Transverse colon (tissue), 4 donors: Measurements from ENCODE around the gene NEK1. TPM values are rescaled to one million over a fixed set of nuclear protein-coding genes. Genes with fewer than 3 reads are reported as not detected.
A peak's percentile ranks its signal among the peaks of the same experiment; 100 is the strongest.

Source experiments
- DNase-seq: peaks from one replicate; pipeline ENCODE4 v3.0.0-alpha.2; 2019
- H3K27ac ChIP-seq, 4 donors: fragments of 200-600 bp; sonication (generic); 2 replicates each; pipeline ENCODE4 v1.5.1; 2016 to 2018; ENCODE audit warnings: inconsistent platforms in 4 of 4
- H3K27me3 ChIP-seq: fragments of 200-600 bp; sonication (generic); 2 replicates; pipeline ENCODE4 v1.5.1; 2017; ENCODE audit warnings: inconsistent platforms
- H3K36me3 ChIP-seq, 4 donors: fragments of 200-600 bp; sonication (generic); 2 replicates each; pipeline ENCODE4 v1.5.1; 2017 to 2019; ENCODE audit warnings: inconsistent platforms in 4 of 4
- H3K4me1 ChIP-seq, 4 donors: fragments of 200-600 bp; sonication (generic); 2 replicates each; pipeline ENCODE4 v1.5.1; 2017 to 2020; ENCODE audit warnings: inconsistent platforms in 4 of 4
- H3K4me3 ChIP-seq, 4 donors: fragments of 200-600 bp; sonication (generic); 1 replicate in 1 of 4; 2 replicates in 3 of 4; pipeline versions ENCODE4 v1.5.1 to v1.6.1; 2017 to 2019; ENCODE audit warnings: inconsistent platforms in 4 of 4
- H3K9me3 ChIP-seq, 2 donors: fragments of 200-600 bp; sonication (generic); 2 replicates each; pipeline ENCODE4 v1.5.1; 2017 to 2019; ENCODE audit warnings: inconsistent platforms in 2 of 2
- CTCF ChIP-seq, 5 experiments: fragments of 200-600 bp in 3 of 5; fragments of 450-650 bp in 2 of 5; sonication (generic) in 3 of 5; IDR thresholded peaks; 1 replicate in 2 of 5; 2 replicates in 3 of 5; pipeline ENCODE4 v1.5.1; 2016 to 2017; ENCODE audit warnings: antibody characterized with exemption in 5 of 5, inconsistent platforms in 3 of 5, mild to moderate bottlenecking in 2 of 5, moderate library complexity in 1 of 5
- EP300 ChIP-seq: sonication (generic); formaldehyde crosslinking; IDR thresholded peaks from one replicate; pipeline ENCODE4 v1.6.1; 2017; ENCODE audit warnings: antibody characterized with exemption, low read depth
- POLR2A ChIP-seq: fragments of 450-650 bp; IDR thresholded peaks from one replicate; pipeline ENCODE4 v1.6.1; 2016; ENCODE audit warnings: antibody characterized with exemption, mild to moderate bottlenecking, moderate library complexity
- POLR2AphosphoS5 ChIP-seq, 3 donors: sonication (generic); formaldehyde crosslinking; IDR thresholded peaks; one replicate each; pipeline ENCODE4 v1.6.1; 2016; ENCODE audit warnings: antibody characterized with exemption in 3 of 3
- WGBS, 2 donors: methylation state at CpG; one replicate each; pipeline ENCODE4 v1.1.5; 2018; ENCODE audit warnings: low coverage in 1 of 2; 5-methylcytosine and 5-hydroxymethylcytosine counted together
- in situ Hi-C, 4 donors: fragments of 200-750 bp; cut with MboI; loops; one replicate each; pipeline versions ENCODE4 v1.15.0 to v1.15.1; 2017; ENCODE audit warnings: low sequenced_read_pairs in 3 of 4, low pct_ligation_motif_present in 1 of 4, low pct_unique_long_range_greater_than_20kb in 1 of 4
- intact Hi-C: fragments of 100-400 bp; cut with DNase I; formaldehyde crosslinking; loops from one replicate; pipeline ENCODE4 v1.15.1; 2023; ENCODE audit warnings: low total_unique reads
- total RNA-seq, 4 donors: library from RNA; depleted of rRNA; stranded (reverse); fragments of >200 nt; gene quantifications; one replicate each; pipeline ENCODE4 v1.1.0, GENCODE V29; 2016

NEK1 gene
- total RNA-seq, 4 donors from 2014 or later: 7.6 to 14.9 (median 10.2) TPM

- H3K4me1 ChIP-seq: peaks cover under 1 to 29% (median 17%) of the 10 kb centered on the region in 4 donors
- peak overlapping the region; percentile 5 to 52 (median 46) for H3K27ac ChIP-seq
- no peak overlapping the region for H3K4me3 ChIP-seq
- DNase-seq: no peak
- intact Hi-C loops (loop anchor here (10.0 kb wide), 1 partner anchor 138 kb away; the partner anchor contains the start of gene HPF1), in situ Hi-C loops (loop anchor here (10.0 to 25.0 kb wide), 4 partner anchors 48 to 420 kb away; partner anchors contain the start of genes HPF1 (in 3 of the 4) and MFAP3L (in 2 of the 4))
- H3K36me3 ChIP-seq: no peaks in the 10 kb centered on the region
- no peaks in the 10 kb centered on the region for H3K27me3 ChIP-seq
- TF ChIP-seq POLR2AphosphoS5 (IDR thresholded peaks at IDR 0.05) (no peak), POLR2A (no peak), EP300 (no peak), CTCF (IDR thresholded peaks at IDR 0.05) (no peak)
- H3K9me3 ChIP-seq: no peaks in the 10 kb centered on the region
Observed at GRCh38 chr4:169616846-169617245, 4.5 kb upstream of the NEK1 start.

GRCh38 chr4:169615467-169616106 lies 3.2 kb upstream of the NEK1 start:
- in situ Hi-C loops (loop anchor here (10.0 to 25.0 kb wide), 4 partner anchors 49 to 422 kb away; partner anchors contain the start of genes HPF1 (in 3 of the 4) and MFAP3L (in 2 of the 4)), intact Hi-C loops (loop anchor here (10.0 kb wide), 1 partner anchor 139 kb away; the partner anchor contains the start of gene HPF1)
- H3K9me3 ChIP-seq: no peaks in the 10 kb centered on the region
- H3K4me1 ChIP-seq: peaks cover 5 to 33% (median 20%) of the 10 kb centered on the region in 4 donors
- no peaks in the 10 kb centered on the region for H3K36me3 ChIP-seq
- H3K4me3 ChIP-seq: no peak overlapping the region
- no peak for DNase-seq
- TF ChIP-seq POLR2A (no peak), EP300 (no peak), CTCF (IDR thresholded peaks at IDR 0.05) (no peak), POLR2AphosphoS5 (IDR thresholded peaks at IDR 0.05) (no peak)
- no peak overlapping the region for H3K27ac ChIP-seq
- H3K27me3 ChIP-seq: no peaks in the 10 kb centered on the region
- 80 to 85% methylated on average over 4 of the region's 4 CpGs for WGBS, 2 donors

- in situ Hi-C loops: loop anchor here (10.0 to 25.0 kb wide), 4 partner anchors 52 to 424 kb away; partner anchors contain the start of genes HPF1 (in 3 of the 4) and MFAP3L (in 2 of the 4)
- TF ChIP-seq EP300: no peak
- TF ChIP-seq POLR2AphosphoS5 (IDR thresholded peaks at IDR 0.05): no peak
- TF ChIP-seq CTCF (IDR thresholded peaks at IDR 0.05): peak; percentile 62 to 71 (median 68)
- no peak for TF ChIP-seq POLR2A
- WGBS, 2 donors: 3% methylated on average over 7 to 9 of the region's 9 CpGs
Observed at GRCh38 chr4:169612871-169613859, 782 bp upstream of the NEK1 start.

More at GRCh38 chr4:169612871-169613859, 782 bp upstream of the NEK1 start:
- Histone ChIP-seq H3K4me3 (peak overlapping the region; percentile 12 to 81 (median 73)), H3K36me3 (no peaks in the 10 kb centered on the region), H3K27ac (peak overlapping the region; percentile 95 to 97 (median 96)), H3K4me1 (peaks cover 5 to 25% (median 14%) of the 10 kb centered on the region in 4 donors), H3K27me3 (no peaks in the 10 kb centered on the region), H3K9me3 (no peaks in the 10 kb centered on the region)
- intact Hi-C loops: loop anchor here (2.0 to 10.0 kb wide), 2 partner anchors 142 to 414 kb away; partner anchors contain the start of genes HPF1 and MFAP3L
- peak; percentile 87 for DNase-seq
